GM19452 (cell line): Measurements from ENCODE around the gene SMURF2.
"Not testable (repeated sequence)": the region's sequence is repeated elsewhere in the genome, so short reads cannot be mapped to it uniquely, and the experiment has no call there.

ENCODE experiments used
- ATAC-seq: cut with Tn5 transposase; IDR thresholded peaks from one replicate; pipeline ENCODE4 v1.9.1; 2021; ENCODE audit not compliant: unreplicated experiment

The SMURF2 gene

DNA sequence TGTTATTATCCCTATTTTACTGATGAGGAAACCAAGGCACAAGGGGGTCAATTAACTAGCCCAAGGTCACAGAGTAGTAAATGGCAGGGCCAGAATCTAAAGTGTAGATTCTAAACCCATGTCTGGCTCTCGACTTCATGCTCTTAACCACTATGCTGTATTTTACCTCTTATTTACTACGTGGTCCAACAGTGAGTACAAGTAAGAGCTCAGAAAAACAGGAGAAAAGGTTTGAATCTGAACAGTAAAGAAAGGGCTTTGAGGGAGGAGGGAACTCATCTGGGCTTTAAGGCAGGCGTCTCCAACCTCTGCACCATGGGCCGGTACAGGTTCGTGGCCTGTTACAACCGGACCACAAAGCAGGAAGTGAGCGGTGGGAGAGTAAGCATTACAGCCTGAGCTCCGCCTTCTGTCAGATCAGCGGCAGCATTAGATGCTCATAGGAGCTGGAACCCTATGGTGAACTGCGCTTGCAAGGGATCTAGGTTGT is 62.9 kb downstream of the SMURF2 start:
- ATAC-seq, result peak; percentile 91

DNA sequence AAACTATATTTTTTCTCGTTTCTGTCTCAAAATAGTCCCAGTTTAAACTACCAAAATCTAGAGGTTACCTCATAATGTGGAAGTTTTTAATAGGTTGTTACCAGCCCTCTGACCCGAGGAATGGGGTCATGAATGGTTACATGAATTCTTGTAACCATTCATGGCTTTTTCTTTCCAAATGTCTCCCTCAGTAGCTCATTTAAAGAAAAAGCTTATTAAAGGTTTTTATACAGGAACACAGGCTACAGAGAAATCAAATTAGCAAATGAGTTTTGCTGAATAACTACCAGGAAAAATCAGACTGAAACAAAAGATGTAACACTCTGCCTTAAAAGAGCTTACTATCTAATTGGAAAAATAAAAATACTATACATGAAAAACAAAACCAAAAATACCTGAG is 63.4 kb downstream of the SMURF2 start:
- no peak for ATAC-seq

DNA sequence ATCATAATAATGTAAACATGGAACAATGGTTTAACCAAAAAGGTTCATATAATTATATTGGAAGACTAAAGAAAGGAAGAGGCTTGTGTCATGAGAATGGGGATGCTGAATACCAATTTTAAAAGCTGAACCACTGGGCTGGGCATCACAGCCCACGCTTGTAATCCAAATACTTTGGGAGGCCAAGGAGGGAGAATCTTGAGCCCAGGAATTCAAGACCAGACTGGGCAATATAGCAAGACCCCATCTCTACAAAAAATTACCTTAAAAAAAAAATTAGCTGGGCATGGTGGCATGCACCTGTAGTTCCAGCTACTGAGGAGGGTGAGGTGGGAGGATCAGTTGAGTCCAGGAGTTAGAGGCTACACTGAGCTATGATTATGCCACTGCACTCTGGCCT is 65.1 kb downstream of the SMURF2 start:
- ATAC-seq, result no peak

DNA sequence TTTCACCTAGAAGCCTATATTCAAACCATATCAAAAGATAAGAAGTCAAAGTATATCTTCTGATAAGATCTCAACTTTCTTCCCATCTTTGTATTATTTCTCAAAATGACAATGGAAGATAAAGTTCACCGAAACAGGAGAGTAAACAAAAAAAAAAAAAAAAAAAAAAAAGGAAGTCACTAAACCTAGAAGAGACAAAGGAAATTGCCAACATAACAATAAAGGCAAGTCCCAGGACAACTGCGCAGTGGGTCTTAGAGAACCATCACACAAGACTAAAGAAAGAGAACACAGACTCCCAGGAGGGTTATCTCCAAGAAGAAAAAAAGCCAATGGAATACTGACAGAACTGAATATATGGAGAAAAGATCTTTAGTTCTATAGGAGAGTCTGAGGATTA is 65.7 kb downstream of the SMURF2 start:
- ATAC-seq, result no peak

DNA sequence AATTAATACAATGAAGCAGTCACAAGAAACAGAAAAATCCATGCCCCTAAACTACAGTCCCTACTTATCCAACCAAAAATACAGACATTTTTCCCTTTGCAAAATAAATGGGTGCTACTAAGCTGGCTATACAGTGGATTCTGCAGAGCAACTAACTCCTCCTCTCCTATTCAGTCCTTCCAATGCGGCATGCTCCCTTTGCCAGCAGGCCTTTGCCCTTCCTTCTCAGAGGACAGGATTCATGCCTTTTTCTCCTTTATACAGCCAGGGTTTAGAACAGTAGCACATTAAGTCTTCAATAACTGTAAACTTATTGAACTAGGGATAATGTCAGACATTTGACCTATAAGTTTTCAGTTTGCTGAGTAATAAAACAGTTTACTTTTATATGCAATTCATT is 70.2 kb downstream of the SMURF2 start:
- no peak for ATAC-seq

DNA sequence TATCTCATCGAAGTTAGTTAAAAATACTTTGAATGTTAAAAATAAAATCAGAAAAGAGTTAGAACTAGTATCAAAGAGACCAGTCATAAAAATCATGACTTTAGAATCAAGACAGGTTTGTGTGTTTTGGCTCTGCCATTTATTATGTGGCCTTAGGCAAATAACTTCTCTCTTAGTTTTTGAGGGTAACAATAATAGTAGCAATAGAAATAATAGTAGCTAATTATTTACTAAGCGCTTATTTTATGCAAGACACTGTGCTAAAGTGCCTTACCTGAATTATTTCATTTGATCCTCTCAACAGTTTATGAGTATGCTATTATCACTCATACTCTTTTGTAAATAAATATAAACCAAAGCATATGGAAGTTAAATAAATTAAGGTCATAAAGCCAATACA is 77.0 kb downstream of the SMURF2 start:
- ATAC-seq, result no peak

DNA sequence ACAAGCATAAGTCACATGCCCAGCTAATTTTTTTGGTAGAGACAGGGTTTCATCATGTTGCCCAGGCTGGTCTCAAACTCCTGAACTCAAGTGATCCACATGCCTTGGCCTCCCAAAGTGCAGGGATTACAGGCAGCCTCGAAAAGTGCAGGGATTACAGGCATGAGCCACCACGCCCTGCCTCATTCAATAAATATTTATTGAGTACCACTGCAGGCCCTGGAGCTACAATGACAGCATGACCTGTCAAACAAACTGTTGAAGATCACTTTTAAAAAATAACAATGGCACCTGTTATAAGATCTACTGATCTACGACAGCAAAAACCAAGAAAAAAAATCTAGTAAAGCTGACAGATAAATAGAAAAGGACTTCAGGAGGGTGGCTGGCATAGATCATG is 79.1 kb downstream of the SMURF2 start:
- ATAC-seq, result no peak

DNA sequence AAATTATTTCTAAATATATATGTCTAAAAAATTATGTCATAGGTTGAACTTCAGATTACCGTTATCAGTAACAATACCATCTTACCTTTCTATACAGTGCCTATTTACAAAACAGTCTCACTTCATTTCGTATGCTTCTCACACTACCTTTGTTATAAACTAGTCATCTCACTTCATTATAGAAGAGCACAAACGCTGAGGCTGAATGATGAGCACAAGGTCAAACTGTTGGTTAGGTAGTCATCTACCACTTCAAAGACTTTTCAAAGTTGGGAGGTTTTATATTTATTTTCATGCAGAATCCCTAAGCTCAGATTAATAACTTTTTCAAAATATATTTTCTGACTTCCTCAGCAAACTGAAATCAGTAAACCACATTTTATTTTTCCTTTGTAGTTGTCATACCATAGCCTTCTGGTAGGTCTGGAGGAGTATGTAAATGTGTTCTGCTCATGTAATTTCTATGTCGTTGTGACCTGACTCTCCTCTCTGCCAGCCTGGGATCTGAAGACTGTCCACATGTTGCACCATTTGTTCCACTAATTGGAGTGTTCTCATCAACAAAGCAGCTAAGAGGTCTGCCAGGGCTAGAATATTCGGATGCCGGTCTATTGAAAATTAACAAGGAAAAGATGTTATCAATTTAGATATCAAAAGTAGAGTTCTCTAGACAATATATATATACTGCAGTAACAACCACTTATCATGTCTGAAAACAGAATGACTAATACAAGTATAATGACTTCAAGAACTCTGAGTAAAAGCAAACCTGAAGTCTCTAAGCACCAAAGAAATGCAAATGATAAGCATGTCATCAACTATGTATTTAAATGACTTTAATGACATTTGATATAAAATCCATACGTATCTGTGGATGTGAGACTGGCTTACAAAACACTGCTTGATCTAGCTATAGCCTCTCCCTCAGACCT is 81.5 kb downstream of the SMURF2 start:
- ATAC-seq, result no peak

DNA sequence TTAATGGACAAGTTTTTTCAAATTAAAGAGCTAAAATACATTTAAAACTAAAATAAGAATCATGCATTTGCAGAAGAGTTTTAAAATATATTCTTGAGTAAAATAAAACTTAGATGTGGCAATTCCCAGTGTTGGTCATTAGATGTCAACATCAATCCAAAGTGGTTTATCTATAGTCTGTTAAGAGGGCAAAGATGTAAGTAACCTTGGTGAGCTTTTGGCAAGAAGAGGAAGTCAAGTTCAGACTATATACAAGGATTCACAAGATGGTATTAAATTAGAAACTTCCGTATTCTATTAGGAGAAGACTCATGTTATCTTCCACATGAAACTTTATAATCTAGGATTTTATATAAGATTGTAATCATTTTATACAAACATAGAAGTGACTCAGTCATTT is 82.2 kb downstream of the SMURF2 start:
- no peak for ATAC-seq

DNA sequence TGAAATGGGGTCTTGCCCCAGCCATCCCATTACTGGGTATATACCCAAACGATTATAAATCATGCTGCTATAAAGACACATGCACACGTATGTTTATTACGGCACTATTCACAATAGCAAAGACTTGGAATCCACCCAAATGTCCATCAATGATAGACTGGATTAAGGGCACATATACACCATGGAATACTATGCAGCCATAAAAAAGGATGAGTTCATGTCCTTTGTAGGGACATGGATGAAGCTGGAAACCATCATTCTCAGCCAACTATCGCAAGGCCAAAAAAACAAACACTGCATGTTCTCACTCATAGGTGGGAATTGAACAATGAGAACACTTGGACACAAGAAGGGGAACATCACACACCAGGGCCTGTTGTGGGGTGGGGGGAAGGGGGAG is 85.1 kb downstream of the SMURF2 start:
- not testable (repeated sequence) for ATAC-seq

DNA sequence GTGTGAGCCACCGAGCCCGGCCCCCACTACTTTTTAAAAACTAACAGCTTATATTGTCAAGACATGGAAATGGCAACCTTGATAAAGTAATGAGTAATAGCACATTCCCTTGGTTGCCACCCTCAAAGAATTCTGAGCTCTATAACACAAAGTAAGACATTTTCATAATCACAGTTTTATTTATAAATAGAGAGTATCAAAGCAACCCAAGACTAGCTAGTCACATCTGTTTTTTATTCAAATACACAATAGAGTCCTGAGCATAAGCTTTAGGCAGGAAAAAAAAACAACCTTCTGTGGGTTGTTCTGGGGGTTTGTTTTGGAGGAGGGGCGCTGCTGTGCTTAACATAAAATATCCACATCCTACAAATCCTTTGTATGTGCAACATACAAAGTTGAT is 86.7 kb downstream of the SMURF2 start:
- ATAC-seq, result no peak

DNA sequence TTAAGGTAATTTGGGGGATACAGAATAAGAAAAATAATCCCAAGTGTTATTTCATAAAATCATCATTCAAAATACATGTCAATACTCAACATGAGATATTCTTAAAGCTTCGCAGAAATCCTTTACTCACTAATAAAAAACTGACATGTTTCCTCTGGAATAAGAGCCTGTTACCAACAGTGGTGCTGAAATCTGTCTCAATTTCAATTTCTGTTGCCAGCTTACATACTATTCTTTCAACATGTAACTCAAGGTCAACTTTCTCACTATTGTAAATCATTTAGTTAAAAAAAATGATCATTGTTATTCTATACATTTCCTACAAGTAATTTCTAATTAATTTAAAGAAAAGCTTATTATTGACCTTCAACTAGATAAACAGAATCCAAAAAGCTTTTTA is 87.5 kb downstream of the SMURF2 start:
- ATAC-seq, result no peak

DNA sequence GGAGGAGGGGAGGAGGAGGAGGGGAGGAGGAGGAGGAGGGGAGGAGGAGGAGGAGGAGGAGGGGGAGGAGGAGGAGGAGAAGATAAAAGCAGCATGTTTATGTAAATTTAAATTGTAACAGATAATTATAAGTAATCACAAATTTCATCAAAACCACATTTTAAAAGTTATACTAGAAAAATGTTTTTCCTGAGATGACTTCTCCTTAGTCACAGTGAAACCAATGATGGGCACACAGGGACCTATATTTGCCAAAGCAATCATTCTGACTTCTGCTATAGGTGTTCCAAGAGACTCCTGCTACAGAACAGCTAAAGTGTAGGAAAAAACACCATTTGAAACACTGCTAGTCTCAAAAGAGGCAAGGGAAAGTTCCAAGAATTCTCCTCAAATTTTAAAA is 88.9 kb downstream of the SMURF2 start:
- no peak for ATAC-seq

DNA sequence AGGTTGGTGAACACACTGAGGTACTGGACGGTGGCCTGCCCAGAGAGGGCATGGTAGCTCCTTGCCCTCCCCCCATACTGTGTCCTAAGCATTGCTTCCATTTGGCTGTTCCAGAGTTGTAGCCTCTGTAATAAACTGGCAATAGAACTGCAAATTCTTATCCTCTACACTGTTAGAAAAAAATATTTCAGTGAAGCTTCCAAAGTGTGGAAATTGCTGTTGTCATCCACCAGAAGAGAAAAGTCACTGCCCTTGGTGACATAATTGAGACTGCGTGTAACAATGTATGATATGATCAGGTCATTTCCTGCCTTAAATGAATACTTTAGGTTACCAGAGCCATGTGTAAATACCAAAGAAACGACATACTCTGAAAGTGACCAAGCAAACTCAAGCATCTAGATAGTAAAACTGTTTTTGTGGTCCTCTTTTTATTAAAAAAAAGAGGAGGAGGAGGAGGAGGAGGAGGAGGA is 89.4 kb downstream of the SMURF2 start:
- no peak for ATAC-seq

DNA sequence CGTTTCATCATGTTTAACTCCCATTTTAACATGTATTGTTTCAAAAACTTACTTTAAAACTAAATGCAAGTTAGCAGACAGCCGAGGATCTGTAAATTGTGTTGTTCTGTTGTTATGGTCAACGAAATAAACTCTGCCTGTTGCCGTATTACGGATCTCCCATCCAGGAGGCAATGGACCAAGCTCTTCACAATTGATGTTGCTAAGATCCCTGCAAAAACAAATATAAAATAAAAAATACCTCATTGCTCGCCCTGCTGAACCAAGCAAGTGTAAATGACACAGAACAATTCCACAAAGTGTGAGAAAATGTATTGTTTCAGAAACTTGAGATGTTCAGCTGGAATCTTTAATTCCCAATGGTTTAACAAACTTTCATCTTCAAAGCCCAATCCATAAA is 90.4 kb downstream of the SMURF2 start:
- ATAC-seq, result no peak

DNA sequence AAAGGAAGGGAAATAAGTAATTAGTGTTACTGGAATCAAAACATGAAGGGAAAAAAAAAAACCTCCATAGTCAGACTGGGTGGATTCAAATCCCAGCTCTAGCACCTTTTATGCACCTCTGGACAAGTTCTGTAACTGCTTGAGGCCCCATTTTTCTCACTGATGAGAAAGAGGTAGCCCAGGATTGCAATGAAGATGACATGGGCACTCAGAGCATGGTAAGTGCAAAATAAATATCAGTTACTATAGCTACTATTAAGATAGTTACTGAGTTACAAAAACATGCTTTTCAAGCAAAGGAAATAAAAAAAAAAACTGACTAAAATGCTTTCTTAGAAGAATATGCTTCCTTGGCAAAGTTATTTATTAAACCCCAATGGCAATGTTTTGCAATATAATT is 96.5 kb downstream of the SMURF2 start:
- no peak for ATAC-seq

DNA sequence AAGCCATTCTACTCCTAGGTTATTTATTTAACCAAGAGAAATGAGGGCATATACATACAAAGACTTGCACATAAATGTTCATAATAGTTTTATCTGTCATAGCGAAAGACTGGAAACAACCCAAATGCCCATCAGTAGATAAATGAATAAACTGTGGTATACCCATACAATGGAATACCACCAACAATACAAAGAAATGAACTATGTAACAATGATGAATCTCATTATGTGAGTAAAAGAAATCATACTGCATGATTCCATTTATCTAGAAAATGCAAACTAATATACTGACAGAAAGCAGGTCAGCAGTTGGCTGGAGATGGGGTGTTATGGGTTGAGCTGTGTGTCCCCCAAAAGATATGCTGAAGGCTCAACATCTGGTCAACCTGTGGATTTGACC is 98.0 kb downstream of the SMURF2 start:
- no peak for ATAC-seq

DNA sequence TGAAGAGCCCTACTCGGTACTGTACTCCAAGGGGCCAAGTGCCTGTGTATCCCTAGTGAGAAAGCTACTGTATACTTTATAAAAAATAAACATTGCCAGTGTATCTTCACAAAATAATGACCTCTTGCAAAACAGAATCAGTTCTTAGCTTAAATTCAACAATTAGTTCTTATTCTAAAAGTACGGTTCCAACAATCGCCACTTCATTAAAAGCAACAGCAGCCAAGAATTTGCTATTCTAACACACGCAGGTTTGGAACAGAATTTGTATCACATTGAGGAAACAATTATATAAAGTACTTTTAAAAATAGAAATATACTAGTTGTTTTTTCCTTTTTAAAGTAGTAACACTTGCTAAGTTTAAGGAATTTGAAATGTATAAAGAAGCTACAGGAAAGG is 106.8 kb downstream of the SMURF2 start:
- ATAC-seq, result no peak

DNA sequence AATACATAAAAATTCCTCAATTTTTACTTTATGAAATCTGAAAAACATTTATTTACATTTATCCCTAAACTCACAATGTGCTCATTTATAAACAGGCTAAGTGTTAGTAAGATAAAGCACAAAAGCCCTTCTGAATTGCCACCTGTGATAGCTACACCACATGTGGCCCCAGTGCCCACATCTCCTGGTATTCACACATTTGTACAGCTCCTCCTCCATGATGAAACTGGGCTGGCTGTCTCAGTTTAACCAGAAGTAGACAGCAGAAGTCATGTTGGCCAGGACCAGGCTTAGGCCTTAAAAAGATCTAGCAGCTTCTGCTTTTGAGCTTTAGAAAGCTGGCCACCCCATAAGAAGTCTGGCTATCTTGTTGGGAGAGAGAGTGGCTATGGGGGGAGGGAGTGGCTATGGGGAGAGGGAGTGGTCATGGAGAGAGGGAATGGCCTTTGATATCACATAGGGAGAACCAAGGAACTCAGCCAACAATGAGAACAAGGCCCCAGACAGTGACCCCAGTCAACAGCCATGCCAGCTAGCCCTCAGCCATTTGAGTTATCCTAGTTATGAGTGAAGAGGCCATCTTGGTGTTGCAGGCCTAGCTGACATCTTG is 108.0 kb downstream of the SMURF2 start:
- no peak for ATAC-seq

DNA sequence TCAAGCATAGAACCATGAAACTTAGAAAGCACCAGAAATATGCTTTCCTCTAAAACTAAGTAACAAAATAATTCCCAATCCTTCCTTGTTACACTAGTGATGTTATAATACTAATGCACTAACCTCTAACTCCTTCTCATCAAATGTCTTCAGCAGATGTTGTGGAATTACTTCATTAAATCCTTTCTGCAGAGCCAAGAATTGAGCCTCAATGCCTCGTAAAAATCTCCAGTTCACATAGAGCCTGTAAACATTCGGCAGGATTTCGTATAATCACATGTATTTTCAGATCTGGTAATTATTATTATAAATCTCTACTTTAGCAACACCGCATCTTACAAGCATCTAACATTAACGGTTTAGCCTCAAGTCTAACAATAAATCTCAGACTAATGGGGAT is 110.6 kb downstream of the SMURF2 start:
- no peak for ATAC-seq

DNA sequence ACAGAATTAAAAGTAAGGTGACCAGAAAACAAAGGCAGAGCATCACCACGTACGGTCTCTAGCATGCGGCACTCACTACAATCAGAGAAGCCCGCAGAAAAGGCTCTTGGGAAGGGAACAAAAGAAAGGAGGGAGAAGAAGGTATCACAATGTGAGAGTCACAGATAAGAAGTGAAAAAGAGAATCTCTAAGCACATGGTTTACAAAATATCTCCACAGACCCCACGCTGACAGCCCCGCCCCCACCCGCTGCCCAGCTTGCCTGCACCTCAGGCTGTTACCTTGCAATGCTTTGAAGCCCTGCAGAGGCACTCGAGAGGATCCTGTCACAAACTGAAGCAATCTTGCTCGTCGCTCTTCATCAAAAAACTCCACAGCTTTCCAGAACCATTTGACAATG is 114.8 kb downstream of the SMURF2 start:
- no peak for ATAC-seq

DNA sequence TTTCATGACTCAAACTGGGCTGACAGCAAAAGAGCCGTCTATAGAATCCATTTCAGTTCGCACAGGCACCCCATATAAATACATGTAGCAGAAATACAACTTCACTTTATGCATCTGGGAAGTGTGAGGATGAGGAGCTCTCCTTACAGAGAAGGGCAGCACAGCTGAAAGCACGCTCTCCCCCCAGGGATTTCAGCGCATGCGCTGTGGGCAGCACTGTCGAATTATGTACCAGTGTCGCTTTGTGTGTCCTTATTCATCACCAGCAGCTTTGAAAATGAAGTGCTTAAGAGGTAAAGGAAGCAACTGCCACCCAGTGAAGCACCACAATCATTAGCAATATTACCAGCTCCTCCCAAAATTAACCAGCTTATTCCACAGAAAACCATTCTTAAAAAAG is 115.4 kb downstream of the SMURF2 start:
- ATAC-seq, result no peak
